Esophagus muscularis mucosa (tissue), 4 donors: ENCODE results near the gene ST6GAL1. TPM values are rescaled to one million over a fixed set of nuclear protein-coding genes. Genes with fewer than 3 reads are reported as not detected.

Experiments used
- DNase-seq: peaks from one replicate; pipeline ENCODE4 v3.0.0-alpha.2; 2017; ENCODE audit errors: extremely low spot score
- H3K27ac ChIP-seq, 4 donors: fragments of 200-600 bp; sonication (generic); replicated peaks in 1 of 4; 1 replicate in 3 of 4; 2 replicates in 1 of 4; pipeline ENCODE4 v1.5.1; 2016 to 2019; ENCODE audit warnings: mild to moderate bottlenecking in 1 of 4
- H3K27me3 ChIP-seq, 4 donors: fragments of 200-600 bp; sonication (generic); one replicate each; pipeline versions ENCODE4 v1.5.1 to v1.6.0; 2016 to 2019
- H3K36me3 ChIP-seq, 4 donors: fragments of 200-600 bp; sonication (generic); one replicate each; pipeline ENCODE4 v1.5.1; 2016 to 2019
- H3K4me1 ChIP-seq, 4 donors: fragments of 200-600 bp; sonication (generic); one replicate each; pipeline ENCODE4 v1.5.1; 2016 to 2019
- H3K4me3 ChIP-seq, 4 donors: fragments of 200-600 bp; sonication (generic); 1 replicate in 2 of 4; 2 replicates in 2 of 4; pipeline ENCODE4 v1.5.1; 2016 to 2019; ENCODE audit warnings: mild to moderate bottlenecking in 4 of 4, moderate library complexity in 1 of 4
- H3K9me3 ChIP-seq, 4 donors: fragments of 200-600 bp; sonication (generic); 1 replicate in 3 of 4; 2 replicates in 1 of 4; pipeline ENCODE4 v1.5.1; 2016 to 2019
- EP300 ChIP-seq: sonication (generic); formaldehyde crosslinking; IDR thresholded peaks from one replicate; pipeline ENCODE4 v1.6.1; 2017; ENCODE audit warnings: antibody characterized with exemption
- POLR2A ChIP-seq: fragments of 450-650 bp; IDR thresholded peaks from one replicate; pipeline ENCODE4 v1.6.1; 2017; ENCODE audit warnings: antibody characterized with exemption, moderate library complexity, mild to moderate bottlenecking, low read depth
- POLR2AphosphoS5 ChIP-seq, 2 donors: sonication (generic); formaldehyde crosslinking; IDR thresholded peaks; one replicate each; pipeline ENCODE4 v1.6.1; 2017; ENCODE audit warnings: antibody characterized with exemption in 2 of 2
- WGBS: methylation state at CpG from one replicate; pipeline ENCODE4 v1.1.5; 2018; 5-methylcytosine and 5-hydroxymethylcytosine counted together
- intact Hi-C: fragments of 100-400 bp; cut with DNase I; formaldehyde crosslinking; loops from one replicate; pipeline ENCODE4 v1.15.1; 2023
- total RNA-seq, 4 donors: library from RNA; depleted of rRNA; stranded (reverse); fragments of >200 nt; gene quantifications; one replicate each; pipeline versions ENCODE4 v1.1.0 to v1.2.1, GENCODE V29; 2016
- TF ChIP-seq, protein P1 (sequence below), 3 experiments: fragments of 200-600 bp in 2 of 3; fragments of 450-650 bp in 1 of 3; sonication (generic) in 2 of 3; IDR thresholded peaks; one replicate each; pipeline ENCODE4 v1.5.1; 2017 to 2019; ENCODE audit warnings: antibody characterized with exemption in 3 of 3, mild to moderate bottlenecking in 2 of 3, moderate library complexity in 1 of 3

ST6GAL1 gene
- total RNA-seq, 4 donors from 2014 or later: 15.4 to 29.6 (median 24.4) TPM

DNA sequence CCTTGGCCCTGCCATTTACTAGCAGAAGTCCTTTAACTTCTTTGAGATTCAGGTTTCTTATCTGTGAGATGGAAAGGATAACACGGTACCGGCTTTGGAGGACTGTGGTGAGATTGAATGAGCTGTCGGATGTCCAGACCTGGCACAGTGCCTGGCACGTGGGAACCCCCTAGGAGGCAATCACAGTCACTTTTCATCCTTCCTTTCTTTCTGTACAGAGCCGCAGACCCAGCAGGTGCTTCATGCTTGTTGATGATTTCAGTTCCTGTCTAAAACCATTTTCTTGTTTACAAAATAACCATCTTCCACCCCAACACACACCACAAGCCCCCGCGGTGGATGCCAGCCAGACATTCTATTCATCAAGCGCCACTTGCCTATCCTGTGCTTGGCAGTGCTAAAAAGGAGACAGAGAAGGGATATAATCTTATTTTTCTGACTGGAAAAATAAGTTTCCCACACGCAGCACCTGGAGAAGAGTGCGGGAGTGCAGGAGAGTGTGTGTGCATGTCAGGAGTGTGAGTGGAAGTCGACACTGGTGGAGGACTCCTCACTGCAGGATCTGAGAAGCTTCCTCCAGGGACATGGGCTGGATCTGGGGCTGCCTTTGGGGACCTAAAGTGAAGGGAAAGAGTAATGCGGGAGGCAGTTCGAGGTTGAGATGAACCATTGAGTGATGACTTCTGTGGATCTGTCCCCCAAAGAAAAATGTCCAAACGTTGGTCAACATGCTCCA, 85.7 kb downstream of the ST6GAL1 start:
- no peak overlapping the region for H3K4me3 ChIP-seq
- DNase-seq: no peak
- WGBS: 85% methylated on average over 14 of the region's 14 CpGs
- peaks cover 5 to 39% (median 28%) of the 10 kb centered on the region in 4 donors for H3K4me1 ChIP-seq
- no peak for TF ChIP-seq EP300
- TF ChIP-seq, protein P1, sequence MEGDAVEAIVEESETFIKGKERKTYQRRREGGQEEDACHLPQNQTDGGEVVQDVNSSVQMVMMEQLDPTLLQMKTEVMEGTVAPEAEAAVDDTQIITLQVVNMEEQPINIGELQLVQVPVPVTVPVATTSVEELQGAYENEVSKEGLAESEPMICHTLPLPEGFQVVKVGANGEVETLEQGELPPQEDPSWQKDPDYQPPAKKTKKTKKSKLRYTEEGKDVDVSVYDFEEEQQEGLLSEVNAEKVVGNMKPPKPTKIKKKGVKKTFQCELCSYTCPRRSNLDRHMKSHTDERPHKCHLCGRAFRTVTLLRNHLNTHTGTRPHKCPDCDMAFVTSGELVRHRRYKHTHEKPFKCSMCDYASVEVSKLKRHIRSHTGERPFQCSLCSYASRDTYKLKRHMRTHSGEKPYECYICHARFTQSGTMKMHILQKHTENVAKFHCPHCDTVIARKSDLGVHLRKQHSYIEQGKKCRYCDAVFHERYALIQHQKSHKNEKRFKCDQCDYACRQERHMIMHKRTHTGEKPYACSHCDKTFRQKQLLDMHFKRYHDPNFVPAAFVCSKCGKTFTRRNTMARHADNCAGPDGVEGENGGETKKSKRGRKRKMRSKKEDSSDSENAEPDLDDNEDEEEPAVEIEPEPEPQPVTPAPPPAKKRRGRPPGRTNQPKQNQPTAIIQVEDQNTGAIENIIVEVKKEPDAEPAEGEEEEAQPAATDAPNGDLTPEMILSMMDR (IDR thresholded peaks at IDR 0.05): no peak
- TF ChIP-seq POLR2AphosphoS5 (IDR thresholded peaks at IDR 0.05): no peak
- no peak for TF ChIP-seq POLR2A
- H3K36me3 ChIP-seq: no peaks in the 10 kb centered on the region
- intact Hi-C loops: no loop called here
- no peaks in the 10 kb centered on the region for H3K27me3 ChIP-seq
- no peak overlapping the region for H3K27ac ChIP-seq
- H3K9me3 ChIP-seq: no peaks in the 10 kb centered on the region

DNA sequence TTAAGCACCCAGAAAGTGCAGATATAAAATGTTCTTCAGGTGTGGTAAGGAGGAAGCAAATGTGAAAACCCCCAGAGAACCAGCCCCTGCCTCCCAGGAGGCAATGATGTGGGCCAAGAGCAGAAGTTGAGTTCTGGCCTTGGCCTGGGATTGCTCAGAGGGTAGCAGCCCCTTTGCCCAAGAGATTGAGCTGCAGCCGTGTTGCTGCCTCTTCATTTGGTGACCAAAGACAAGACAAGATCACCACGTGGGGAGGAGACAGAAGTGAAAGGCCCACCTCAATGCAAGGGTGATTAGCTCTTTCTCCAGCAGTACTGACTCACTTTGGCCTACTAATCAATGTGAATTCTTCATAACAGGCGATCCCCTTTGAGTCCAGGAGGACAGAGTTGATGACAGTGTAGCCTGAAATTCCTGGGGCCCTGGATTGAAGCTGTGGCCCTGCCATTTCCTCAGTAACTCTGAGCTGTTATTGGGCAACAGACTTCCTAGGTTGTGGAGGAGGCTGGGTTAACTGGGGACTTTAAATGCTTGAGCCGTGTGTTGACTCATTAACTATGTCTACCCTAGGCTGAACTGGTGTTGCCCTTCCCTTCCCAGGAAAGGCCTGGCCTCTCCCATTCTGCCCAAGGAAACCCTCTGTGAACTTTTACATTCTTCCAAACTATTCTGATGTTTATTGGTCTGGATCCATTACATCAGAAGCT, 86.5 kb downstream of the ST6GAL1 start:
- no peak overlapping the region for H3K27ac ChIP-seq
- 62% methylated on average over 4 of the region's 4 CpGs for WGBS
- TF ChIP-seq, protein P1 (IDR thresholded peaks at IDR 0.05): no peak
- TF ChIP-seq EP300: no peak
- no peak for TF ChIP-seq POLR2AphosphoS5 (IDR thresholded peaks at IDR 0.05)
- TF ChIP-seq POLR2A: no peak
- H3K9me3 ChIP-seq: no peaks in the 10 kb centered on the region
- no peak for DNase-seq
- no peaks in the 10 kb centered on the region for H3K27me3 ChIP-seq
- H3K4me3 ChIP-seq: no peak overlapping the region
- intact Hi-C loops: no loop called here
- peaks cover 5 to 39% (median 27%) of the 10 kb centered on the region in 4 donors for H3K4me1 ChIP-seq
- H3K36me3 ChIP-seq: no peaks in the 10 kb centered on the region

- Histone ChIP-seq H3K9me3 (no peaks in the 10 kb centered on the region), H3K27ac (no peak overlapping the region), H3K4me1 (peaks cover 0 to 33% (median 21%) of the 10 kb centered on the region in 4 donors), H3K27me3 (no peaks in the 10 kb centered on the region), H3K4me3 (no peak overlapping the region), H3K36me3 (no peaks in the 10 kb centered on the region)
- WGBS: 64% methylated on average over 17 of the region's 17 CpGs
- peak; percentile 68 for DNase-seq
- intact Hi-C loops: no loop called here
- no peak for TF ChIP-seq POLR2A
- TF ChIP-seq, protein P1 (IDR thresholded peaks at IDR 0.05): no peak
- no peak for TF ChIP-seq EP300
- TF ChIP-seq POLR2AphosphoS5 (IDR thresholded peaks at IDR 0.05): no peak
These were observed 87.3 kb downstream of the ST6GAL1 start for GRCh38 chr3:187017511-187018230.

GRCh38 chr3:187019542-187020072, 89.3 kb downstream of the ST6GAL1 start:
- H3K9me3 ChIP-seq: no peaks in the 10 kb centered on the region
- no peak overlapping the region for H3K27ac ChIP-seq
- intact Hi-C loops: no loop called here
- no peak for DNase-seq
- H3K27me3 ChIP-seq: no peaks in the 10 kb centered on the region
- TF ChIP-seq, protein P1 (IDR thresholded peaks at IDR 0.05): no peak
- no peak for TF ChIP-seq EP300
- TF ChIP-seq POLR2A: no peak
- TF ChIP-seq POLR2AphosphoS5 (IDR thresholded peaks at IDR 0.05): no peak
- peaks cover 0 to 15% (median 5%) of the 10 kb centered on the region in 4 donors for H3K4me1 ChIP-seq
- H3K36me3 ChIP-seq: no peaks in the 10 kb centered on the region
- 100% methylated on average over 4 of the region's 4 CpGs for WGBS
- no peak overlapping the region for H3K4me3 ChIP-seq
